Fibroblast of lung (primary cell): ENCODE results near the gene BMPR1B.

Experiments
- CTCF ChIP-seq, 2 donors: IDR thresholded peaks in 1 of 2; conservative IDR thresholded peaks in 1 of 2; 1 replicate in 1 of 2; 2 replicates in 1 of 2; pipeline ENCODE4 v1.5.1; 2011 to 2012; ENCODE audit warnings: low read length in 2 of 2, control low read depth in 1 of 2, inconsistent platforms in 1 of 2, low read depth in 1 of 2, mild to moderate bottlenecking in 1 of 2
- EZH2 ChIP-seq: IDR thresholded peaks from 2 replicates; pipeline ENCODE4 v1.5.1; 2012; ENCODE audit warnings: low read length, control low read depth, mild to moderate bottlenecking; ENCODE audit errors: missing control alignments

GRCh38 chr4:94880956-94881355 is 123.2 kb downstream of the BMPR1B start:
- TF ChIP-seq CTCF (conservative IDR thresholded peaks at IDR 0.05 in 1 of 2, IDR thresholded peaks at IDR 0.05 in 1 of 2; ENCODE audit: low read depth in 1 of 2, low read length in 2 of 2) (no peak), EZH2 (no peak)
